ENCODE data around the gene ITGBL1.

DNA sequence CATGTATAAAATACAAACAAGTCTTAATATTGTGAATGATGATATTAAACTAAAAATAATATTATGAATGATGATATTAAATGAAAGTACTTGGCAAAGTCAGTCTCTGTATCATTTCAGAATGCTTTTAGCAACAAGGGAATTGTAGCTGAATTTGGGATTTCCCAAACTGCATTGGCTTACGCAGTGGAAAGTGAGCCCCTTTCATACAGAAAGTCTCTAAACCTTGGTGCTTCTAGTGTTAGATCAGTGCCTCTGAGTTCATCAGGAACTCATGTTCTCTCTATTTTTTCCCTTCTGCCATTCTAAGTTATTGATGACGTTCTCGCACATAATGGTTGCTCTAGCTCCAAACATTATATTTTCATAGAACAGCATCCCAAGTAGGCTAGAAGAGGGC lies 300.0 kb downstream of the ITGBL1 start:
- TF ChIP-seq CREB1 (IDR thresholded peaks at IDR 0.05) (no peak), CREB1 (CRISPR knock-in tag; IDR thresholded peaks at IDR 0.05) (no peak)
- TF ChIP-seq, protein P1, sequence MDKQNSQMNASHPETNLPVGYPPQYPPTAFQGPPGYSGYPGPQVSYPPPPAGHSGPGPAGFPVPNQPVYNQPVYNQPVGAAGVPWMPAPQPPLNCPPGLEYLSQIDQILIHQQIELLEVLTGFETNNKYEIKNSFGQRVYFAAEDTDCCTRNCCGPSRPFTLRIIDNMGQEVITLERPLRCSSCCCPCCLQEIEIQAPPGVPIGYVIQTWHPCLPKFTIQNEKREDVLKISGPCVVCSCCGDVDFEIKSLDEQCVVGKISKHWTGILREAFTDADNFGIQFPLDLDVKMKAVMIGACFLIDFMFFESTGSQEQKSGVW (CRISPR knock-in tag; IDR thresholded peaks at IDR 0.05; ENCODE audit: borderline replicate concordance), result no peak

Data from HepG2 (cell line).